CD4-positive, alpha-beta T cell treated with Interleukin-15 for 4 hours (primary cell): ENCODE data around the gene TNFAIP8.

Experiments used
- DNase-seq: peaks from one replicate; pipeline ENCODE4 v3.0.0-alpha.2; 2020; ENCODE audit warnings: low spot score

TNFAIP8 gene

GRCh38 chr5:119329666-119330065, 26.2 kb upstream of the TNFAIP8 start:
- no peak for DNase-seq

- DNase-seq, result peak; percentile 57
Measured at GRCh38 chr5:119330367-119331183, 25.2 kb upstream of the TNFAIP8 start.

GRCh38 chr5:119331566-119332095, 24.2 kb upstream of the TNFAIP8 start:
- DNase-seq, result no peak

GRCh38 chr5:119332208-119332607, 23.6 kb upstream of the TNFAIP8 start:
- DNase-seq, result no peak

GRCh38 chr5:119332978-119333401, 22.8 kb upstream of the TNFAIP8 start:
- DNase-seq, result no peak

- DNase-seq, result peak; percentile 62
Measured at GRCh38 chr5:119333421-119333851, 22.4 kb upstream of the TNFAIP8 start.

GRCh38 chr5:119335261-119335677, 20.6 kb upstream of the TNFAIP8 start:
- DNase-seq, result no peak

GRCh38 chr5:119336262-119336661, 19.6 kb upstream of the TNFAIP8 start:
- no peak for DNase-seq

- no peak for DNase-seq
Measured at GRCh38 chr5:119336845-119337580, 18.8 kb upstream of the TNFAIP8 start.

GRCh38 chr5:119338326-119338946, 17.4 kb upstream of the TNFAIP8 start:
- no peak for DNase-seq

- no peak for DNase-seq
Measured at GRCh38 chr5:119339344-119339743, 16.5 kb upstream of the TNFAIP8 start.

GRCh38 chr5:119339965-119340364, 15.9 kb upstream of the TNFAIP8 start:
- no peak for DNase-seq

- DNase-seq, result peak; percentile 69
Measured at GRCh38 chr5:119340597-119341218, 15.1 kb upstream of the TNFAIP8 start.

GRCh38 chr5:119341452-119342349, 14.1 kb upstream of the TNFAIP8 start:
- peak; percentile 54 for DNase-seq

GRCh38 chr5:119342406-119342805, 13.4 kb upstream of the TNFAIP8 start:
- no peak for DNase-seq

GRCh38 chr5:119343052-119343451, 12.8 kb upstream of the TNFAIP8 start:
- no peak for DNase-seq

GRCh38 chr5:119343766-119344165, 12.1 kb upstream of the TNFAIP8 start:
- peak; percentile 72 for DNase-seq

- no peak for DNase-seq
Measured at GRCh38 chr5:119344231-119344630, 11.6 kb upstream of the TNFAIP8 start.

GRCh38 chr5:119345861-119346260, 10.0 kb upstream of the TNFAIP8 start:
- DNase-seq, result no peak

- no peak for DNase-seq
Measured at GRCh38 chr5:119346394-119346793, 9.4 kb upstream of the TNFAIP8 start.

GRCh38 chr5:119347574-119347973, 8.2 kb upstream of the TNFAIP8 start:
- DNase-seq, result no peak
